NCI-H345 (cell line): ENCODE data around the gene YAE1.

Source experiments
- DNase-seq: peaks from one replicate; lab custom pipeline; 2025; lab: John Stamatoyannopoulos, UW

YAE1 gene

DNA sequence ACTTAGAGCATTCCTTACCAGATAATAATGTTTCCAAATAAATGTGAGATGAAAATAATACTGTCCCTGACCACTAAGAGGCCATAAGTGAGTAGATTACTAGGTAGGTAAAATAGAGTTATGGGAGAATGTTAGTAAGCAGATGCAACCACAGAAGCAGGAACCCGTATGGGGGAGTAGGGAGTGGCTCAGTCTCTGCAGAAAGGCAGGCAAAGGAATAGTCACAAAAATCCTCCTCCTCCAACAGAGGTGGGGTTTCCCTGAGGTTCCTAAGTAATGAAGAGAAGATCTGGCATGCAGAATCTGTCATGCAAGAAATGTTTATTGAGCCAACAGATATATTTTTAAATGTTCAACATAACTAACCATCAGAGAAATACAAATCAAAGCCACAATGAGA lies 9.0 kb upstream of the YAE1 start:
- DNase-seq, result no peak

DNA sequence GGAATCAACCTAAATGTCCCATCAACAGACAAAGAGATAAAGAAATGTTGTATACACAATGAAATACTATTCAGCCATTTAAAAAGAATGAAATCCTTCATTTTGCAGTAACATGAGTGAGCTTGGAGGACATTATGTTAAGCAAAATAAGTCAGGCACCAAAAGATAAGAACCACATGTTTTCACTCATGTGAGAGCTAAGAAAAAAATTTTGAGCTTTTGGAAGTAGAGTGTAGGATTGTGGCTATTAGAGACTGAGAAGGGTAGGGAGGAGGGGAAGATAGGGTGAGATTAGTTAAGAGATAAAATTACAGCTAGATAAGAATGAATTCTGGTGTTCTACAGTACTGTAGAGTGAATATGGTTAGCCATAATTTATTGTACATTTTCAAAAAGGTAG lies 8.3 kb upstream of the YAE1 start:
- DNase-seq, result no peak

DNA sequence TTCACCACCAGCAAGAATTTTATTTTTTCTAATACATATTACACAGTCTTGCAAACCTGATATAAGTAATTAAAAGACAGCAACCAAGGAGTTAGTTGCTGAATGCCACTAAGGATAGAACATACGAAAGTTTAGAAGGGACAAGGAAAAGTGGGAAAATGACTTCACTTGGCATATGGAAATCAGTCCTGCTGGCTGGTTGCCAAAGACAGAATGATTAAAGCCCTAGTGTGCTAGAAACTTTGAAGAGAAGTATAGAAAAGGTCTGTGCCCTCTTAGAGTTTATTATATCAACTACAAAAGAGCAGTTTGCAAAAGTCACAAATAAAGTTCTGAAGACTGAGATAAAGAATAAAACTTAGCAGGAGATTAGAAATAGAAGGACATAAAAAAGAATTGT lies 5.8 kb upstream of the YAE1 start:
- no peak for DNase-seq

DNA sequence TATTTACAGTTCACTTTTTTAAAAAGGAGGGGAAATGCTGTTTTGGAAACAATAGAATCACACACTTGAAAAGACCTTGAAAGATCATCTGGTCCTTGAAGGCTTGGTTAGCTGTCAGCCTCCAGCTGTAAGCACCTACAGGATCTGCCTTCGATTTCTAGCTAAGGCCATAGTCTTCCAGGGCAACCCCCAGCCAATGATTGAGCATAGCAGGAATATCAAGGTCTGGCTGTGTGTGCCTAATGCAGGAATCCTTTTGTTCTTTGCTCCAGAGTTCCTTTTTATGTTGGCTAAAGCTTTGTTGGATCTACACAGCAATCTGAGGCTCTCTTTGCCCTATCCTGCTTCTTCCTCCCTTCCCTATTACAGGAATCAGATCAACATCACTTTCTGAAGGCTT lies 5.2 kb upstream of the YAE1 start:
- no peak for DNase-seq

DNA sequence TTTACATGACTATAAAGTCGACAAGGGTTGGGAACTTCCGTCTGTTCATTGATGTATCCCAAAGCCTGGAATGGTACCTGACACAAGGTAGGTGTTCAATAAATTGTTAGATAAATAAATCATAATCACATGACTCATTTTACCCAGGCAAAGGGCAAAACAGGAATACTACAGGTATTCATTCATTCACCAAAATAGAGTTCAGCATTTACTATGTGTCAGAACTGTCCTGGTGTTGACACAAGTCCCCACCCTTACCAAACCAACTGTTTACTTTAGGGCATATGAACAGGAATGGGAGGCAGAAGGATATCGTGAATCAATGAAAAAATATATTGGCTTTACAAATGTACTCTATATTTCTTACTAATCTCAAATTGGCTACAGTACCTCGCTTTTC lies 666 bp upstream of the YAE1 start:
- DNase-seq, result peak; percentile 2

DNA sequence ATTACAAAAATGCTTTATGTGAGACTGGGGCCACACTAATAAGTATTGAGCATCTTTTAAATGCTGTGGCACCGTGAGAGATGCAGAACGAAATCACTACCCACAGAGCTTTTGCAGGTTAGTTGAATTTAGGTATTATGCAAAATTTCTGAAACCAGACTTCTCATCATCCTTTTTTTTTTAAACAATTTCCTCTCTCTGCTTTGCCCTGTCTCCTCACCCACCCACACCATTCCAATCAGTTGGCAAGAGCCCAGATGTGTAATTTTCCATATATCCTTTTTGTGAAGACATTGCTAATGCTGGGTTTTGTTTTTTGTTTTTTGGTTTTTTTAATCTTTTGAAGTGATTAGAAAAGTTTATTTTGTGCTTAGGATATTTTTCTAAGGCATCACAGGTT lies 1.1 kb downstream of the YAE1 start:
- no peak for DNase-seq

DNA sequence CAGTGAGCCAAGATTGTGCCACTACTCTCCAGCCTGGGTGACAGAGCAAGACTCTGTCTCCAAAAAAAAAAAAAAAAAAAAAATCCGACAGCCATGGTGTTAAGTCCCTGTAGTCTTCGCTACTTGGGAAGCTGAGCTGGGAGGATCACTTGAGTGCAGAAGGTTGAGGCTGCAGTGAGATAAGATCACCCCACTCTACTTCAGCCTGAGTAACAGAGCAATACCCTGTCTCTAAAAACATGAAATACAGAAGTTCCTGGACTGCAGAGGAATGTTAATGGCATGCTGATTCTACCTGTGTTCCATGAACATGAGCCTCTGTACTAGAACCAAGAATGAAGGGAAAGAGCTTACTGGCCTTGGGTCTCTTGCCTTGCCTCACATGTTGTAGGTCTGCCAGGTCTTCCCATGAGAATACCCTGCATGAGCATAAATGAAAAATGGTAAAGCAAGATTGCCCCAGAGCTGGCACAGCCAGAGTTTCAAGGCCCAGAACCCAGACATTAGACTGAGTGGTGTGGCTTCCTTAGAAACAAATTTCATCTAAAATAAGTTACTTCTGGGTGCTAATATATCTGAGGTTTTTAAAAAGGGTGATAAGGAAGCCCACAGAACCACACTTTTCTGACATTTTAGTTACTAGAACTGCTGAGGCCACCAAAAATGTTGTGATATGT lies 8.6 kb downstream of the YAE1 start:
- no peak for DNase-seq

DNA sequence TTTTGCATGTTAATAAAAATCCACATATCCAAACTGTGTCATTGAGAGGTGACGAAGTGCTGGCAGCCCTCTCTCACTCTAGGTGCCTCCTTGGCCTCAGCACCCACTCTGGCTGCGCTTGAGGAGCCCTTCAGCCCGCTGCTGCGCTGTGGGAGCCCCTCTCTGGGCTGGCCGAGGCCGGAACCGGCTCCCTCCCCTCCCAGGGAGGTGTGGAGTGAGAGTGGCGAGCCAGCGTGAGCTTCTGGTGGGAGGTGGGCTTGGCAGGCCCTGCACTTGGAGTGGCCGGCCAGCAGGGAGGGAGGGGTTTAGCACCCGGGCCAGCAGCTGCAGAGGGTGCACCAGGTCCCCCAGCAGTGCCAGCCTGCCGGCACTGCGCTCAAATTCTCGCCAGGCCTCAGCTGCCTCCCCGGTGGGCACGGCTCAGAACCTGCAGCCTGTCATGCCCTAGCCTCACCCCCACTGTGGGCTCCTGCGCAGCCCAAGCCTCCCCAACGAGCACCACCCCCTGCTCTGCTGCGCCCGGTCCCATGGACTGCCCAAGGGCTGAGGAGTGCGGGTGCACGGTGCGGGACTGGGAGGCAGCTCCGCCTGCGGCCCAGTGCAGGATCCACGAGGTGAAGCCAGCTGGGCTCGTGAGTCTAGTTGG lies 11.1 kb downstream of the YAE1 start:
- DNase-seq, result no peak

DNA sequence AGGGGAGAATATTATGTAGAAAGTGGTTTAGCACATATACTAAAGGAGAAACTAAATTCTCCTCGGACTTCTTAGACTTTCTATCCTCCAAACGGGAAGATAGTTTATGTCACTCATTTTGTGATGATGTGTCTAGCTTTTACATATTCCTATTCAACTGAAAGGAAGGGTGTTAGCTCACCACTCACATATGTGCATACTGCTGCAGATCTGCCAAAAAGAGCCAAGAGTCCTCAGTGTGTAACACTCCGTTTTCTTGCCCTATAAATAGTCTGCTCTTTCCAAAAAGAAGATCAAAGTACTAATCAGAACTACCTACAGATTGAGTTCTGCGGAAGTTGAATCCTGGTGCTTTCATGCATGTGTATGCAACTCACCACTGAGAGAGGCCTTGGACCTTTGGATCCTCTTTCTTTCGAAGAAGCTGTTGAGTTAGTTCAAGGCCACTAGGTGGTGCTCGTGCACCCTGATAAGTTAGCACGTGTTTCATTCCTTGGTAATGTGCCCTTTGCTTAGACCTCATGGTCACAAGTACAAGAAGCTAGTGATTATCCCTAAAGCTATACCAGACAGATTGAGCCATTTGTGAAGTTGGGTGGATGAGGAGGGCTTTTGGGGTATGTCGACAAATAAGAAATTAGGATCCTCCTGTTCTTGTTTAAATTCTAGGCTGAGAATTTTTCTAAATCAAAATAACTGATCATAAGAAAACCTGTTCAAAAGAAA lies 14.1 kb downstream of the YAE1 start:
- DNase-seq, result peak; percentile 81

DNA sequence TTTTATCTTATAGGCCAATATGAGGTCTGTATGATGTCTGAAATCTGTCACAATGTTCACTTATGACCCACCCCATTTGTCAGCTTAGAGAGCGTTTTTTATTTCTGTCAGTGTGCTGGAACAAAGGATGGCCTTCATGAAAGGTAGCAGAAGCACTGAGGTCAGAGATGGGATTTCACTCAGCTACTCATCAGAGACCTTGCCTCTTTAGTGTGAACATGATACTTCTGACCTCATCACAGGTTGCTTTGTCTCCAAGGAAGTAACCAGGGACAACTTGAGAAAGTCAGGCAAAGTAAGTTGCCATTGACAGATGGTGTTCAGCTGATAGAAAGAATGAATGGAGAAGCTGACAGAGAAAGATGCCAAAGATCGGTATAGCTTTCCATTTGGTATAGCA lies 16.3 kb downstream of the YAE1 start:
- no peak for DNase-seq

DNA sequence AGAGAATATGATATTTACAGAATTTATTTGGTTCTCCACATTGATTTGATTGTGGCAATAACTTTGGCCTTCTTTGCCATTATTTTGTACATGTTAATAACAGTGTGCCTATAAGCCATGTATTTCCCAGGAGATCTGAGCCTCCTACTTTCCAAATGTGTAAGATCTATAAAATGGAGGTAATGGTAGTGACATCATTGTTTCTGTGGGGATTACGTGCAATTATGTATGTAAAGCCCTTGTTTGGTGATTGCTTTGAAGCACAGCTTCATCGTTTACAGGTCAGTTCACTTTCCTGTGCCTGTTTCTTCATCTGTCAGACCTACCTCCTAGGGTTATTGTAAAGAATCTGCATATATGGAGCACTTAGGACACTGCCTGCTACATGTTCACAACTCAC lies 17.3 kb downstream of the YAE1 start:
- no peak for DNase-seq

DNA sequence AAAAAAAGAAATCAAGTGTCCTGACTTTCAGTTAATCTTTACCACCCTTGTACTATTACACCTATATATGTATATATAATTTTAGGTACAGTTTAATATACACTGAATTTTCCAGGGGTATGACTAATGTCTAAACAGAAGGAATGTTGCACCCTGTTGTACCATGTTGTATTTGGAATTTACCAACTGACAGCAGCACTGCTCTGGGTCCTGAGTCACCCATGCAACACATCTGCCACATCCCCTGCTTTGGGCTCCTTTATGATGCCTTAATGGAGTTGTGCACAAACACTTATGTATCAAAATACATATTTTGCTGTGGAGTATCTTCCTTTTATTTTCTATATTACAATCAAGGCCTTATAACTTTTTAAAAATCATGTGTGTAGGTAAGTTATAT lies 21.2 kb downstream of the YAE1 start:
- no peak for DNase-seq

DNA sequence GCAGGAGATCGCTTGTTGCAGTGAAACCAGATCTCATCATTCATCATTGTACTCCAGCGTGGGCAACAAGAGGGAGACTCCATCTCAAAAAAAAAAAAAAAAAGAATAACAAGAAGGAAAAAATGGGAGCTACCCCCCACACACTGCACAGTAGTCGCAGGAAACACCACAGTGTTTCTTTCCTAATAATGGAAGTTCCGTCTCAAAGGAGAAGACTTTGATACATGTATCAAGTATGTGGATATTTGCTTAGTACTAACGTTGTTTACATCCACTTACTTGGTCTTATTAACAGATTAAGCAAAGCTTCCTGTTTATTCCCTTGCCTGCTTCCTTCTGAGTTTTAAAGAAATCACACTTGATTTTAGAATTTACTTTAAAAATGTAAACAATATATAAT lies 22.2 kb downstream of the YAE1 start:
- DNase-seq, result no peak

DNA sequence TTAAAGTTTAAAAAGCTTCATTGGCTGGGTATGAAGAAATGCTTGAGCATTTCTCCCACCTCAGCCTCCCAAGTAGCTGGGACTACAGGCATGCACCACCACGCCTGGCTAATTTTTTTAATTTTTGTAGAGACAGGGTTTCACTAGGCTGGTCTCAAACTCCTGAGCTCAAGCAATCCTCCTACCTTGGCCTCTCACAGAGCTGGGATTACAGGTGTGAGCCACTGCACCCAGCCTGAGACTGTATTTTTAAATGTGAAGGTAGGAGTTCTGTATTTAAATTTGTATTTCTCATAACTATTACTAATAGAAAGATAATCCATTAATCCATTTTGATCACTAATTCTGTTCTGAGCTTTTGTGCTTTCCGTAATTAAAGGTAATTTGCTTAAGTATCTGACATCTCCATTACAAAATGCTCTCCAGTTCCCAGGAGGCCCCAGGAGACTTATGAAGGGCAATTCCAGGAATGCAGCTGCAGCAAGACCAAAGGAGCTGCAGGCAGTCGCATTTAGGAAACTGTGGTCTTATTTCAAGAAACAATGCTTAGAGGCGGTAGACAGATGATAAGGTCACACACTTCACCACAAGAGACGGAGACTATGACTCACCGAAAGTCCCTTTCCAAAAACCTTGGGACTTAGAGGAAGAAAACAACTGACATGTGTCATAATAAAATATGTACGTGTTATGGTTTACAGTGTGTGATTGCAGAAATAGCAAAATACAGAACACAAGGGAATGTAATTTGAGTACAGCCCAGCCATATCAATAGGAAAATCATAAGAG lies 23.3 kb downstream of the YAE1 start:
- DNase-seq, result no peak

DNA sequence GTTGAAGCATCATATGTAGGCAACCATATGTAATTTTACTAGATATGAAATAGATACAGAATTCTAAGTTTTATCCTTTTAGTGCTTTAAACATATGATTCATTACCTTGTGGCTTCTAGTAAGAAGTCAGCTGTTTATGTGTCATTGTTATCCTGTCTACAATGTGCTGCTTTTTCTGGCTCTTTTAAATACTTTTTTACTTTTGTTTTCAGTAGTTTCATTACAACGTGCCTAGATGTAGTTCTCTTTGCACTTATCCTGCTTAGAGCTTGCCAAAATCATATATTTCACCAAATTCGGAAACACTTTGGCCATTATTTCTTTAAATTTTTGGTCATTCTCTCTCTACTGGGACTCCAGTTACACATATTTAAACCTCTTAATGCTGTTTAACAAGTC lies 26.4 kb downstream of the YAE1 start:
- DNase-seq, result no peak

DNA sequence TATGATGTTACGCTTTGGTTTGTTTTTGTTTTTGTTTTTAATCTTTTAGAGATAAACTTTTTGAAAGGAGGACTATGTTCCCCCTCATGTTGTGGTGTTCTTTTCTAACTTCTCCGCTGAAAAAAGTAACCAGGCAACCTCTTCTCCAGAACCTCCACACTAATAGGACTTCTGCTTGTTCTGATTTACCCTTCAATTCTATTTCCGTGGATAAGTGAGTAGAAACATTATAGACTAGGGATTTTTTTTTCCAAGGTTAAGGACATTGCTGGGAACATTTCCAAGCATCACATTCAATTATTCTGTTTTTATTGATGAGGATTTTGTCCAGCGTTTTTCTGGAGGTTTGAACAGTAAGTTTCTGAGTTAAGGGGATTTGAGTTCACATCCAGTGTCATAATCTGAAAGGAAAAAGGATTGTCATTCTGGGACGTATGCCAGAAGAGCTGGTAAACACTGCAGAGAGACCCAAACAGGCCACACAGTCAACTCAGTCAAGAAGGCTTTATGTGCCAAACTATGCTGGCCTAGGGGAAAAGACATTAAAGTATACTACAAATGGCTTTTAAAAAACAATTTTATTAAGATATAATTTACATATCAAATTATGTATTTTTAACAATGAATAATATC lies 28.9 kb downstream of the YAE1 start:
- DNase-seq, result peak; percentile 67

DNA sequence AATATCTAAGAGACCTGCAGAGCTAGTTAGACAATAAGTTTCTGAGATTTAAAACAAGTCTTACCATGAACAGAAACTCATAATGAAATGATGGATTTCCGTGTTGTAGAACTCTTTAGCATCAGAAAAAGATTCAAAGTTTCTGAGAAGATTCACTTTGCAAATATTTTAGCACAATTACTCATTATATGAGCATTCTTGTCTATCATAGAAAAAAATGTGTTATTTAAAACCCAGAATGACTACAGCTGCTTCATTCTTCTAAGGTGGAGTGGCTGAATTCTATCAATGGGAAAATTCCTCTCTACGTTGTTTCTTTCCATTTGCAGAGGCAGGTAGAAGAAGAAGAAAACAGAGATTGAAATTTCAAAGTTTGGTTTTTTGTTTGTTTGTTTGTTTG lies 36.1 kb downstream of the YAE1 start:
- no peak for DNase-seq

DNA sequence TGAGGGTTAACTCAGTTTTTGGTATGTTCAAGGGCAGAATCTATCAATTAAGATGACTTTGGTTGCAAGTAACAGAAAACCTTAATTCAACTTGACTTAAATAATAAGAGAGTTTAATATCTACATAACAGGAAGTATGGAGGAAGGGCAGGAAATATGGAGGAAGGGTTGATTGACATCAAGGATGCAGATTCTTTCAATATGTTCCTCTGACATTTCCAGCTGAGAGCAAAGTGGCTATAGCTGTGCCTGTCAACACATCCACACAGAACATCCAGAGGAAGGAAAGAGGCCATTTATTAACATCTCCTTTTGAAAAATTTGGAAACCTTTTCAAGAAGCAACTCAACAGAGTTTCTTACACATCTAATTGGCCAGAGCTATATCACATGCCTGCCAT lies 37.7 kb downstream of the YAE1 start:
- DNase-seq, result no peak

DNA sequence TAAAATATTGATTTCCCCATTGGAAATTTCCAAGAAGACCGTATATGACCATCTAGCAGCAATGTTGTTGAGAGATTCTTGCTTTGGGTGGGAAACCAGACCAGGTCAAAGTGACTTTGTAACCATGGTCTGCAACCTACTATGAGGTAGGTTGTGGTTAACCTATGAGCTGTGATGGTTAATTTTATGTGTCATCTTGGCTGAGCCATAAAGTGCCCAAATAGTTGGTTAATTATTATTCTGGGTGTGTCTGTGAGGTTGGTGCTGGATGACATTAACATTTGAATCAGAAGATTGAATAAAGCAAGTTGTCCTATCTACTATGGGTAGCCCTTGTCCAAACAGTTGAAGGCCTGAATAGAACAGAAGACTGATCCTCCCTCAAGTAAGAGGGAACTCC lies 38.9 kb downstream of the YAE1 start:
- DNase-seq, result no peak

DNA sequence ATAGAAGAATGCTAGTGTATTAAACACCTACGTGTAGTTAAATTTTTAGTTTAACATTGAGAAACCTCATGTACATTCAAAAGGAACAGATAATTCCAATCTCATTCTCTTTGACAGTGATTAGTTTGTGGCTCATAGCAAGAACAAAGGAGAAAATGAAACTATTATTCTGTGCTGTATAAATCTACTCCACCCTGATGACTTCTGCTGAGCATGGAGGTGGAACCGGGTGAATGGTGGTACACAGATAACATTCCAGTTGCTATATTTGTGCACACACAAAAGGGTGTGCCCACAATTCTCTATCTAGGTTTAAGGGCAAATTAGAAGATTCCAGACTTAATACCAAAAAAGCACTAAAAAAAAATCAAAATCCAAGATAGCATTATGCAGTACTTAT lies 40.1 kb downstream of the YAE1 start:
- DNase-seq, result no peak

DNA sequence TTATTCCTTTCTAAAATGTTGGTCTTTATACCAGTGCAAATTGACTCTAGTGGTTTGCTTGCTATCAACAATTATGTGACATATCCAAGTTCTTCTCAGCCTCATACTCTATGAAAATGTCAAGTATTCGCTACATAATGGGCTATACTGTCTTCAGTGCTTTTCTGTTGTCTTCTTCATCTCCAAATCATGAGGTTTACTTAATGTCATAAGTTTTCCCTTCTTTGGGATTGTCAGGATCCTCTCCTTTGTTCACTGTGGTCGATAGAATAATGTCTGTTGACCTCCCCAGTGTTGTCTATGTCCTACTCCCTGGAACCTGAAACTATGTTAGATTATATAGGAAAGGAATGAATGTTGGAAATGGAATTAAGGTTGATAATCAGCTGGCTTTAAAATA lies 40.7 kb downstream of the YAE1 start:
- DNase-seq, result no peak

DNA sequence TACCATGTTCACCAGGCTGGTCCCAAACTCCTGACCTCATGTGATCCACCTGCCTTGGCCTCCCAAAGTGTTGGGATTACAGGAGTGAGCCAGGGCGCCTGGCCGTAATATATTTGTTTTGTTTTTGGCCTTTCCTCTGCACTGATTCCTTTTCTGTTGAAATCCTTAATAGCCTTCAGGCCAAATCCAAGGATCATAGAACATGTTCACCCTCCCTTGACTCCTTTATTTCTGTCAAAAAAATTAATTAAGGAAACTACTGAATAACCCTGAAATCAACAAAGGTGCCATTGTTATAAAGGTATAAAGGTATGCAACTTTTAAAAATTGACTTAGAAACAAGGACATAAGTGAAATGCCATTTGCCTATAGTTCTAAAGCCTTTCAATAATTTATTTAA lies 41.7 kb downstream of the YAE1 start:
- DNase-seq, result no peak
